ENCODE measurements around the gene EXOC3L1.

Gene EXOC3L1

DNA sequence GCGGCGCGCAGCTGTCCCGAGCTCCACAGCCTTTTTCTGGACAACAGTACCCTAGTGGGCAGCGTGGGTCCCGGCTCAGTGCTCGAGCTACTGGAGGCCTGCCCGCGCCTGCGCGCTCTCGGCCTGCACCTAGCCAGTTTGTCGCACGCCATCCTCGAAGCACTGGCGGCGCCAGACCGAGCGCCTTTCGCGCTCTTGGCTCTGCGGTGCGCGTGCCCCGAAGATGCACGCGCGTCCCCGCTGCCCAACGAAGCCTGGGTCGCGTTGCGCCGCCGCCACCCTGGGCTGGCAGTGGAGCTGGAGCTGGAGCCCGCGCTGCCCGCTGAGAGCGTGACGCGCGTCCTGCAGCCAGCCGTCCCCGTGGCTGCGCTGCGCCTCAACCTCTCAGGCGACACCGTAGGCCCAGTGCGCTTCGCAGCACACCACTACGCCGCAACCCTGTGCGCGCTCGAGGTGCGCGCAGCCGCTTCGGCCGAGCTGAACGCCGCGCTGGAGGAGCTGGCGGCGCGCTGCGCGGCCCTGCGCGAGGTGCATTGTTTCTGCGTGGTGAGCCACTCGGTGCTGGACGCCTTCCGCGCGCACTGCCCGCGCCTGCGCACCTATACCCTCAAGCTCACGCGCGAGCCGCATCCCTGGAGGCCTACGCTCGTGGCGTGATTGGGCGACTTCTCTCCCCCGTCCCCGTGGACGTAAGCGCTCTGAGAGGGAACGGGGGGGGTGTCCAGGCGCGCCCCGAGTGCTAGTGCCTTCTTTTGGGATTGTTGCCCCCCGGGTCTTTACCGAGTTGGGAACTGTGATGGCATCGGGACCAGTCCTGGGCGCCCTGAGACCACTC is 26.6 kb downstream of the EXOC3L1 start:
- DNase-seq = peak; percentile 72 to 84

DNA sequence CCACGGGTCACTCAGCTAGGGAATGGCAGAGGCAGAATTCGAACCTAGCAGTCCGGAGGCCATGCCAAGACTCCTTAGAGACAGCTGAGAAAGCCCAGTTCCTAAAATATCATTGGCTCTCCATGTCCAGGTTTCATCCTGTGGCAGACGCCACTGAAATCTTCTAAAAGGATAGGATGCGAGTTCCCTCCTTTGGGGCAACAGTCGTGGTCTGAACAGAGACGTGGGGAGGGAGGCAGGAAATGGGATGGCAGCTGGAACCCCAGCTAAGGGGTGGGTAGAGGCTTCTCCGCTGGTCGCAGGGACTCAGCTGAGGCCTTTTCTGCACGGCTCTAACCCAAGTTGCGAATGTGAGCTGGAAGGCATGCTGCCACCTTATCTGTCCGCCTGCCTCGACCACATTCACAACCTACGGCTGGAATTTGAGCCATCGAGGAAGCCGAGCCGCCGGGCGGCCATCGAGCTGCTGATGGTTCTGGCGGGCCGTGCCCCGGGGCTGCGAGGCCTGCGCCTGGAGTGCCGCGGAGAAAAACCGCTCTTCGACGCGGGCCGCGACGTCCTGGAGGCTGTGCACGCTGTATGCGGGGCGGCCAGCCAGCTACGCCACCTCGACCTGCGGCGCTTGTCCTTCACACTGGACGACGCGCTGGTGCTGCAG is 27.3 kb downstream of the EXOC3L1 start:
- DNase-seq = no peak

DNA sequence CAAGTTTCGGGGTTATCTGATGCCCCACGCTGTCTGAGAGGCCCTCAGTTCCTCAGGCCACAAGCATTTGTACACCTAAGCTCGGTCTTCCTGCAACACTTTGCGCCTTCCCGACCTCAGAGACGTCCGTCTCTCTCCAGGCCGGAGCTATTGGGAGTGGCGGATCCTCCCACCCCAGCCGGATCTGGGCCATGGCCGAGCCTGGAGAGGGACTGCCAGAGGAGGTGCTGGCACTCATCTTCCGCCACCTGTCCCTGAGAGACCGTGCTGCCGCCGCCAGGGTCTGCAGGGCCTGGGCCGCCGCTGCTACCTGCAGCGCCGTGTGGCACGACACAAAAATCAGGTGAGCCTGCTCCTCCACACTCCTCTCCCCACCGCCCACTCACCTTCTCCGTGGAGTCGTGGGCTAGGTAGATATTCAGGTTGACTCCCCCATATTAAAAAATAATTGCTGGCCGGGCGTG is 28.3 kb downstream of the EXOC3L1 start:
- no peak for DNase-seq

DNA sequence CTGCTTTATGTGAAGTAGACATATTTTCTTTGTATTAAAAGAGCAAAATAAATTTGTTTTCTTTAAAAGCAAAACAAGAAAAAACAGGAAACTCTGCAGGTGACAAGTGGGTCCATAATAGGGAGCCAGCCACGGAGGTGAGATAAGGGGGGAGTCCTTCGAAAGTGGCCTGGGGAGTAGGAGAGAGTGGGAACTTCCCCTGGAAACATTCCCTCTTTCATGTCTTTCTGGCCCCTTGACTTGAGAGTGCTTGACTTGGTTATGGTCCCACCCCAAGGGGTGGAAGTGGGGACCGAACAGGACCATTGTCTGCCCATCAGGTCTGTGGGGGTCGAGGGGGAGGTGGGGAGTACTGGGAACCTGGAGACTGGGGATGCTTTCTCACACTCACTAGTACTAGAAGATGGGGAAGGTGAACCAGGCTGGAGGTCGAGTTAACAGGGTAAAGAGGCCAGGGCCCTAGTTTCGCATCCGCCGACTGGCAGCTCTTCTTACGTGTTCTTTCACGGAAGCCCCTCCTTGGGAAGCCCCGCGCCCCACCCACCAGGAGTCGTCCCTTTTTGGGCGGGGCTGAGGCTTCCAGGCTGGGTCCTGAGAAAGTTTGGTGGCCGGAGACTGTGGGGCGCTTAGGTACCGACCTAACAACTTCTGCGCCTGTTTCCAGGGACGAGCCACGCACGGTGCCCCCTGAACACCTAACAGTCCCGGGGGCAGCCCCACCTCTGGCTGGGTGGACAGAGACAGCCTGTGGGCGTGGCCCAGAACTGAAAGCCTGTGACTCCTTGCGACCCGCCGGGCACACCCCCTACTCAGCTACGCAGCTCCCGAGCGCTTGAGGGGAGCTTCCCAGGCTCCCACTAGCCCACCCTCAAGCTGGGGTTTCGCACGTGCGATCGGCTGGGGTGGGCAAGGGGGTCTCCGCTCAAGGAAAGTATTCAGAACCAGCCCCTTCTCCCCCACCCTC is 31.0 kb downstream of the EXOC3L1 start:
- DNase-seq = no peak

DNA sequence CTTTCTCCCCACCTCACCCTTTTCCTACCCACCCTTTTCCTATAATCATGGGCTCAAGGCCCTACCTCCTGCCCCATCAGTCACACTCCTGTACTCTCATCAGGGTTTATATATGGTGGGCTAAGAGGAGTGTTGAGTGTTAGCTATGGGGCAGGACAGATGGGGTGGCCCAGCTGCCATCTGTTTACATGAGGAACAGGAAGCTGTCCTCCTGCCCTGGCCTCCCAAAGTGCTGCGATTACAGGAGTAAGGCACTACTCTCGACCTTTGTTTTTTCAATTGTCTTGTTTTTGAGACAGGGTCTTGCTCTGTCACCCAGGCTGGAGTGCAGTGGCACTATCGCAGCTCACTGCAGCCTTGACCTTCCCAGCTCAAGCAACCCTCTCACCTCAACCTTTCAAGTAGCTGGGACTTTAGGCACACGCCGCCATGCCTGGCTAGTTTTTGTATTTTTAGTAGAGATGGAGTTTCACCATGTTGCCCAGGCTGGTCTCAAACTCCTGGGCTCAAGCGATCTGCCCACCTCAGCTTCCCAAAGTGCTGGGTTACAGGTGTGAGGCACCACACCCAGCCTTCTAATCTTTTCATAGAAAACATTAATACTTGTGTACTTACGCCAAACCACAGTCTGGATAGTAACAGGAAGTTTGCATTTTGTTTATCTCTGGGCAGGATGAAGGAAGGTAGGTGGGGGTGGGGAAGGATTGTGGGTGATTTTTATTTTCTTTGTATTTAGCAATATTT is 31.9 kb downstream of the EXOC3L1 start:
- no peak for DNase-seq

DNA sequence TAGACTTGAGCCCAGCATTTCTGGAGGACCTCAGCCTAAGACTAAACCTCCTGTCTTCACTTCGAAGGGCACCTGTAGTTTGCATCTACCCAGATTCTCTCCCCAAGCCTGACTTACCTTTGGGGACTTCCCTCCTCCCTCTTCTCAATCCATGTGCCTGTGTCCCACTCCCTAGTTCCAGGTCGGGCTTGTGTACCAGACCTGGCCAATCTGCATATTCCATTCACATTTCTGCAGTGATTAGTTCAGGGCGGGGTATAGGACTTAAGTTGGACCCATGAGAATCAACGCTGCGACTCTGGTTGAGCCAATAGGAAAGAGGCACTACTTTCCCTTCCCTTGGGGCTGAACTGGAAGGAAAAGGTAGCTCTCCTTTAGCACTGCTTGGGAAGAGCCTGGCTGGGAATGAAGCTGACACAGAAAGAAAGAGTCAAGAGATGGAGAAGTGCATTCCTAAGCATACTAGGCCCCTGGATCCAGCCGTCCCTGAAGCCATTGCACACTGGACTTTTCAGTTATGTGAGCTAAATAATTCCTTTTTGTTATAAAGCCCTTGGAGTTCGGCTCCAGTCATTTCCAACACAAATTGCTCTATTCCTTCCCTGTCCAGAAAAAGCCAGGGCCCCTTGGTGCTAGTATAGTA is 32.7 kb downstream of the EXOC3L1 start:
- DNase-seq = no peak

DNA sequence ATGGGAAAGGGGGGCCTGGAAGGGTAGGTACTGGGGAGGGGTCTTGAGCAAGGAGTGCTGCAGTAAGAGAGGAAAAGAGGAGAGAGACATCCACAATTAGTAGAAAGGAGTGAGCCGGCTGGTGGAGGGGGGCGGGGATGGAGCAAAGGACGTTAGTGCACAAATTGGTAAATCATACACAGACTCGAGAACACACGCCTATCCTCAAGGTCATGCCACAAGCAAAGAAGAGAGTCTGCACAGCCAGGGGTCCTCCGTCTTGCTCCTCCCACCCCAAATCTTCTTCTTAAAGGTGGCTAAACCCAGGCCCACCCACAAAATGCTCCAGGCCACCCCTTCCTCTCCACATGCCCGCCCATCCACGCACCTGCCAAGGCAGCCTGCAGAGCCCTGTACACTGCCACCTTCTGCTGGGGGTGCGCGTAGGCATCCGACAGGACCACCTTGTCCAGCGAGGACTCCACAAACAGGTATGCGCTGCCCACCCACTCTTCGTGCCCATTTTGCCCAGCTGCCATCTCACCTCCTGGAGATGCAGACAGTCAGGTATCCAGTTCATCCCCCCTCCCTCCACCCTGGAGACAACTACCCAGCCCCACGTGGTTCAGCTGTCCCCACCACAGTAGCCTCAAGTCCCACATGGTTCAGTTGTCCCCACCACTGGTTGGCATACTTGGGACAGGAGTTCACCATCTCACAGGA is 33.6 kb downstream of the EXOC3L1 start:
- no peak for DNase-seq

DNA sequence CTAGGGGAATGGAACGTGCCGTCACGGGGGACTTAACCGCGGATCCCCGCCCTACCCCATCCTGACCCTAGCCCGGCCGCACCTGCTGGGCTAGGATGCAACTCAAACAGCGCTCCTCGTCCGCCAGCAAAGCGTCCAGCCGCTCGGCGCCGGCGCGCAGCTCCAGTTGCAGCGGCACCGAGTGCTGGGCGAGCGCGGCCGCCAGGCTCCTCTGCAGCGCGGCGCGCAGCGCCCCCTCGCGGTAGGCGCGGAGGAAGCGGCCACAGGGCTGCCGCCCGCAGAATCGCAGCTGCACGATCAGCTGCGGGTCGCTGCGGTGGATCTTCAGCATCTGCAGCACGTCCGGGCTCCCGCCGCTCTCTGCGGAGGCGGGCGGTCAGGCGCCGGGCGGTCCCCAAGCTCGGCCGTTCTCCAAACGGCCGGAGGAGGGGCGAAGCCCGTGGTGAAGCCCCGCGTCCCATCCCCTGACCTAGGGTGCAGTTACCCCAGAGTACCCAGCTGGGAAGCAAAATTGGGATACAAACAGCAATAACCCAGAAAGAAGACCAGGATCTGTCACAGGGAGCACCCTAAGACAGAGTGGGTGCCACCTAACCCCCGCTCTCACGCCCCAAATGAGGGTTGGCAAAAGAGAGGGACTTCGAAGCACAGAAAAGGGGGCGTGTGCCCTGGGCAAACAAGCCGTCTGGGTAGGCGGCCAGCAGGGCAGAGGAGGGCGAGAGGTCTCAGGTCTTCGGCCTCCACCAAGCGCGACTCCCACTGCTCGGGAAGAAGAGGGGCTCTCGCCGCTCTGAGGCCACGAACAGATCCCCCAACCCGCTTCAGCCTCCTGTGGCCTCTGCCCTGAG is 34.4 kb downstream of the EXOC3L1 start:
- peak; percentile 47 to 53 for DNase-seq

DNA sequence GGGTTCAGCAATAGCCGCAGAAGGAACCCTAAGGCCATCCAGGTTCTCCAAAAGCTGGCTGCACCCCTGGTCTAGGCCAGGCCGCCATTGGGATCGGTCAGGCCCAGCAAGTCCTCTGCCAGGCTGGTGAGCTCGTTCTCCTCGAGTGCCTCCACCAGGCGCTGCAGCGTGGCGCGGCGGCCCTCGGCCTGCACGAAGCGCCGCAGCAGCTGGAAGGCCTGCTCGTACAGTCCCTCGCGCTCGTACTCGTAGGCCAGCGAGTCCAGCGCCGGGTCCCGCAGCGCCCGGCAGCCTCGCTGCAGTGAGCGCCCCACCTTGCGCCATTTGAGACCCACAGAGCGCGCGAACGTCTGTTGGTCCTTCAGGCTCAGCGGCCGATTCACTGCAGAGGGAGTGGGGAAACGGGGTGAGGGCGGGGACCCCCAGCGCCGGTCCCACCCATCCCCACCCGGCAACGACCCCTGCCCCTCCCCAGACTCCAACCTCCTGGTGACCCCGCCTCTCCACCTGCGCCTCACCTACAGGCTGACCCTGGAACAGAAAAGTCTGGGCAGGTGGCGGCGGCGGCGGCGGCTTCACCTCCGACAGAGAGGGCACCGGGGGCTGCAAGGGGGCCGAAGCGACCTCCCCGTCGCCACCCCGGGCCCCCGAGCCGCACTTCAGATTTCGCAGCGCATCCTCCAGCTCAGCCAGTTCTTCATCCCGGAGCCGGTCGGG is 35.2 kb downstream of the EXOC3L1 start:
- DNase-seq = no peak

DNA sequence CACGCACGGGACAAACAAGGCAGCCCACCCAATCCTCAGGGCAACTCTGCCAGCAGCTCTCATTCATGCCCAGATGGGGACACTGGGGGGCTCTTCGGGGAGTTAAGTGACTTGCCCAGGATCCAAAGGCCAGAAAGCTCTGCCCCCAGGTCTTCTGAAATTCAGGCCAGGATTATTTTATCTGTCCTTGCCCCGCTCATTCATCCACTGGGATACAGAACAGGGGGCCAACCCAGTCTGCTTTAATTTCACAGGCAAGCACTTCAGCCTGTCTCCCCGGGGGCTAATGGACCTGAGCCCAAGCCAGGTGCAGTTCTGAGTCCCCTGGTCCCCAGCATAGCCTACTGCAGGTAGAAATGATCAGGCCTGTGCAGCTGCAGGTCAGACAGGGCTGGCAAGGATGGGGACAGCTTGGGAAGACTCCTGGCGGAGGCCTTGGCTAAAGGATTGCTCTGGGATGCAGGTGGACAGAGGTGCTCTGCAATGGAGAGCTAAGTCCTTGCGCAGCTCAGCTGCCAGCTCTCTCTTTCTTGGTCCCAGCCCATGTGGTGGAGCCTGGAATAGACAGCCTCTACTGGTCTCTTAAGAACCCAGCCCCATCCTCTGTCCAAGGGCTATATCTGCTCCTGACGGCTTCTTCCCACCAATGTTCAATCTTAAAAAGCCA is 38.4 kb downstream of the EXOC3L1 start:
- DNase-seq = no peak

DNA sequence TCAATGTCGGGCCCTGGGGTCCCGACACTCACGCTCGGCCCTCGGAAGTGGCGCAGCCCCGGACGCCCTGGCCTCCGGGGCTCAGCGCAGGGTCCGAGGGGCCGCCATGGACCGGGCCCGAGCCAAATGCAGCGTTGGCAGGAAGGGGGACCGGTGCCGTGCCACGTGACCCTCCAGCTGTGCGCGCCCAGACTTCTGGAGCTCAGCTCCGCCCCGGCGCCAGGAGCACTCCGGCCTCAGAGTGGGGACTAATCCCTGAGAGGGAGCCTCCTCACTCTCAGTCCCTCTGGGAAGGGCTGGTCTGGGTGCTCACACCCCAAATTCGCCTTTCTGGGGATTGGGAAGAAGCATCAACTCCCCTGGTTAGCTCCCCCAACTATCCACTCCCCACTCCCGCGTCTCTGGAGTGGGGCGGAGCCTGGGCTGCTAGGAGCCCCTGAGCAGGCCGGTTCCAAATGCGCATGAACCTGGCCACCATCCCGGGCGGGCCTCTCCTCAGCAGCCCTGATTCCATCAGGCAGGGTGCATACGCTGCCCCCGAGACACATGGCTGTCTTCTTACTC is 39.0 kb downstream of the EXOC3L1 start, which contains the start of gene B3GNT9:
Gene B3GNT9, minus strand, starts transcription at position 166 of the 564 bp plus-strand sequence. CDS start 513 bp downstream, outside the sequence.
- peak; percentile 17 to 32 for DNase-seq

DNA sequence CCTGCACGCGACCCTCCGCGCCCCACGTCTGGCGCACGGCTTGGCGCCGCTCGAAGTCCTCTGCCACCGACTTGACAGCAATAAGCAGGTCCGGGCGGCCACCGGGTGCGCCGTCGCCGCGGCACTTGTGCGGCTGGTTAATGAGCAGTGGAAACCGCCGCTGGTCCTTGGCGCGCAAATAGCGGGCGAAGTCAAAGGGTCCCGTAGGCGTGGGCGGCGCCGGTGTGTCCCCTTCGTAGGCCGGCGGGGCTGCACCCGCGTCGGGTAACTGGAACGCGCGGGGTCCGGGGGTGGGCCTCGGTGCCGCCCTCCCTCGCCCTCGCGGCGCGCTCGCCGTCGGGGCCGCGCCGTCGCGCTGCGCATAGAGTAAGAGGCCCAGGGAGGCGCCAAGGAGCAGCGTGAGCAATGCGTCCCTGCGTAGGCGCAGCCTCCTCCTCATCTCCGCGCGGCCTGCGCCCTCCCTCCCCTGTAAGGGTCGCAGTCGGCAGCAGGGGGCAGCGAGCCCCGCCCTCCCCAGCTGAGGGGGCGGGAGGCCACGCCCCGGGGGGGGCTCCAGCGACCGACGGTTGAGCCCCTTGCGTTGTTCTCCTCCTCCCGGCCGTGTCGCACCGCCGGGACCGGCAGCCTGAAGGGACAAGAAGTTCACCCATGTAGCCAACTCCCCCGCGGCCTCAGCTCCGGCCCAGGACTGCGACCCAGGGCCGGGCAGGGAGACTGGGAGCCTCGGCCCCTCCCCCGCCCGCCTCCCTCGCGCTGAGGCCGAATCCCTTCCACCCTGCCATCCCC is 39.7 kb downstream of the EXOC3L1 start:
- DNase-seq = no peak

DNA sequence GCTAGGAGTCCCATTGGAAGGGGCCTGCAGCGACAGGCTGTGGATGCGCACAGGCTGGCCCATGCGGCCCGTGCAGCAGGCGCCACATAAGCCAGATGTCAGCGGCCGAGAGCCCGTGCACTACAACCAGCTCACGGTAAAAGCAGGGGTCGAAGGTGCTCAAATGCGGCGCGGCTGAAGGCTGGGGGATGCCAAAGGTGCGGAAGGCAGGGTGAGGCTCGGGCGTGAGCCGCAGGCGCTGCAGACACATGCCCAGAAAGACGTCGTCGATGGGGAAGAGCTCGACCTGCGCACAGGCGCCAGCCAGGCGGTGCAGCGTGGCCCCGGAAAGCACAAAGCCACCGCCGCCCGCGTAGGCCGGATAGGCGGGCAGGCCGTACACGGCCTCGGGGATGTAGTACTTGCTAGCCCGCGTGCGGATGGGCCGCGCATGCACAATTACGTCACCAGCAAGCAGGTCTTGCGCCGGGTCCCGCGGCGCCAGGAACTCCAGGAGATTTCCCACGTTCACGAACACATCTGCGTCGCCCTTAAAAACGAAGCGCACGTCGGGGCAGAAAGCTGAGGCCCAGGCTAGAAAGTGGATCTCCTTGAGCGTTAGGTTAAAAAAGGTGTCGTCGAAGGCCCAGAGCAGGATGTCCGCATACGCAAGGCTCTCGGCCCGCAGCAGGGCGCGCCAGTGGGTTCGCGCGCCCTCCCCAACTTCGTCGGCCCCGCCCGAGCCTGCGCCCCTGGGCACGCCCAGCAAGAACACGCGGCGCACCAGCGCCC is 40.5 kb downstream of the EXOC3L1 start:
- no peak for DNase-seq

DNA sequence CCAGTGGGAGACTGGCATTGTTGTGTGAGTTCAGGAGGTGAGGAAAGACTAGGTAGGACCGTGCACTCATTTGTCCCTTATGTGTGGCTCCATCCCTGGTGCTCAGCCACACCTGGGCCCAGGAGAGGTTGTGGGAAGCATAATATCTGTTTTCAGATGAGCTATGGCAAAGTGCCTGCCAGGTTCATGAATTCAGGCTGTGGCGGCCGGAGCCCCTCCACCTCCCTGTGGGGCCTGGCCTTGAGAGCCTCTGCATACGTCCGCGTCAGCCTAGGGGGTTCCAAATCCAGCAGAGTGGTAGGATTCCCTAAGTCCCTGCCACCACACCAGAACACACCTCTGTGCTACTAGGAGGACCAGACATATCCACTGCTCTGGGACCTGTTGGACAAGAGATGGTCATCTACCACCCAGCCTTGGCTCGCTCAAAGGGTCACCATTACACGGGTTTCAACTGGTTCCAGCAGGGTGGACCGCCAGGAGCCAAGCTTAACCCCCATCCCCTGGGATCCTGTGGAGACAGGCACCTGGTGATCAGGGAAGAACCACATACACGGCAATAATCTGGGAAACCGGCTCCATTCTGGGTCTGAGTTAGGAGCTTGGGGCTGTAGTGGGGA is 41.2 kb downstream of the EXOC3L1 start:
- DNase-seq = no peak

DNA sequence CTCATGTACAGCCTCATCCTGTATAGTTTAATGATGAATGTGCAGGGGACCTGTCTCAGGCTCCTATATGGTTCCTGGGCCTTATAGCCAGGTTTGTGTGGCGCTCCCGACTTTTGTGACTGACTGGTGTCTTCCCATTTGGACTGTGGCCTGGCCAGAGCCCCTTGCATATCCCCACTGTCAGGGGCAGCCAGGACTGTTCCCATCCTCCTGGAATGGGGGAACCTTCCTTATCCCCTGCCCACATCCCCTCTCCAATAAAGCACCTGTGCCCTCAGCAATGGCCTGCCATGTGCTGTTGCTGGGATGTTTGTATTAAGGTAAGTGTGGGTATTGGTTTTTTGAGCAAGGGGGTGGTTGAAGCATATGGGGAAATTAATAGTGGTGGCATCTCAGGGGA is 41.7 kb downstream of the EXOC3L1 start:
- no peak for DNase-seq

DNA sequence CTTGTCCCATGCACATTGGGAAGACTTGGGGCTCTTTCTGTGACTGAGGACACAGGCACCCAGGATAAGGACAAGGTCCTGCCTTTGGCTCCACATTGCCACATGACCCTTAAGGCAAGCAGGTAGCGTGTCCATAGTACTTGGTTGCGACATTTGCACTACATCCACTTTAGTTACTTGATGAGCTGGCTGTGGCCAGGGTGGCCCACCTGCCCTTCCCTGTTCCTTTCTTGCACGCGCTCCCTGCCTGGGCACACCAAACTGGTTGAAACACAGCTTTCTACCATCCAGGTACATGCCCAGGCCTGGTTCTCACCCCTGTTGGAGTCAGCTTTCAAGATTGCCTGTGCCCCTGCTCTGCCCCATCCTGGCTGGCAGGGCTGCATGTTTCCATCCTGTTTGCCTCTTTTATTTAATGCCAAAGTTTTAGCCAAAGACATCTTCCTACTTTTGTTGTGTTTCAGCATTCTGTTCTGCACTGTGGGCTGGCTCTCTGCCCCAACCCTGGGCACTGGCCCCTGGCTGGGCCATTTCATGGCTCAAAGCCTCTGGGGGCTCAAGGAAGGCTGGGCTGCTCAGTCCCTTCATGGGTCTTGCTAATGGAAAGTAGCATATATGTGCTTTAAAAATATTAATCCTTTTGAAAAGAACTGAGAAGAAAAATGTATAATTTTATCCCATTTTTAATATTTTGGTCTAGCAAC is 42.3 kb downstream of the EXOC3L1 start:
- no peak for DNase-seq

Data from NCI-H2081 (cell line).